Esophagus muscularis mucosa (tissue), 4 donors: Measurements from ENCODE around the gene VKORC1. TPM values are rescaled to one million over a fixed set of nuclear protein-coding genes. Genes with fewer than 3 reads are reported as not detected.

Experiments used
- DNase-seq: peaks from one replicate; pipeline ENCODE4 v3.0.0-alpha.2; 2017; ENCODE audit errors: extremely low spot score
- H3K27ac ChIP-seq, 4 donors: fragments of 200-600 bp; sonication (generic); replicated peaks in 1 of 4; 1 replicate in 3 of 4; 2 replicates in 1 of 4; pipeline ENCODE4 v1.5.1; 2016 to 2019; ENCODE audit warnings: mild to moderate bottlenecking in 1 of 4
- H3K27me3 ChIP-seq, 4 donors: fragments of 200-600 bp; sonication (generic); one replicate each; pipeline versions ENCODE4 v1.5.1 to v1.6.0; 2016 to 2019
- H3K36me3 ChIP-seq, 4 donors: fragments of 200-600 bp; sonication (generic); one replicate each; pipeline ENCODE4 v1.5.1; 2016 to 2019
- H3K4me1 ChIP-seq, 4 donors: fragments of 200-600 bp; sonication (generic); one replicate each; pipeline ENCODE4 v1.5.1; 2016 to 2019
- H3K4me3 ChIP-seq, 4 donors: fragments of 200-600 bp; sonication (generic); 1 replicate in 2 of 4; 2 replicates in 2 of 4; pipeline ENCODE4 v1.5.1; 2016 to 2019; ENCODE audit warnings: mild to moderate bottlenecking in 4 of 4, moderate library complexity in 1 of 4
- H3K9me3 ChIP-seq, 4 donors: fragments of 200-600 bp; sonication (generic); 1 replicate in 3 of 4; 2 replicates in 1 of 4; pipeline ENCODE4 v1.5.1; 2016 to 2019
- EP300 ChIP-seq: sonication (generic); formaldehyde crosslinking; IDR thresholded peaks from one replicate; pipeline ENCODE4 v1.6.1; 2017; ENCODE audit warnings: antibody characterized with exemption
- POLR2A ChIP-seq: fragments of 450-650 bp; IDR thresholded peaks from one replicate; pipeline ENCODE4 v1.6.1; 2017; ENCODE audit warnings: antibody characterized with exemption, moderate library complexity, mild to moderate bottlenecking, low read depth
- POLR2AphosphoS5 ChIP-seq, 2 donors: sonication (generic); formaldehyde crosslinking; IDR thresholded peaks; one replicate each; pipeline ENCODE4 v1.6.1; 2017; ENCODE audit warnings: antibody characterized with exemption in 2 of 2
- WGBS: methylation state at CpG from one replicate; pipeline ENCODE4 v1.1.5; 2018; 5-methylcytosine and 5-hydroxymethylcytosine counted together
- intact Hi-C: fragments of 100-400 bp; cut with DNase I; formaldehyde crosslinking; loops from one replicate; pipeline ENCODE4 v1.15.1; 2023
- total RNA-seq, 4 donors: library from RNA; depleted of rRNA; stranded (reverse); fragments of >200 nt; gene quantifications; one replicate each; pipeline versions ENCODE4 v1.1.0 to v1.2.1, GENCODE V29; 2016
- TF ChIP-seq, protein P1 (sequence below), 3 experiments: fragments of 200-600 bp in 2 of 3; fragments of 450-650 bp in 1 of 3; sonication (generic) in 2 of 3; IDR thresholded peaks; one replicate each; pipeline ENCODE4 v1.5.1; 2017 to 2019; ENCODE audit warnings: antibody characterized with exemption in 3 of 3, mild to moderate bottlenecking in 2 of 3, moderate library complexity in 1 of 3

The VKORC1 gene
- total RNA-seq, 4 donors from 2014 or later = 81.4 to 122 (median 108) TPM

DNA sequence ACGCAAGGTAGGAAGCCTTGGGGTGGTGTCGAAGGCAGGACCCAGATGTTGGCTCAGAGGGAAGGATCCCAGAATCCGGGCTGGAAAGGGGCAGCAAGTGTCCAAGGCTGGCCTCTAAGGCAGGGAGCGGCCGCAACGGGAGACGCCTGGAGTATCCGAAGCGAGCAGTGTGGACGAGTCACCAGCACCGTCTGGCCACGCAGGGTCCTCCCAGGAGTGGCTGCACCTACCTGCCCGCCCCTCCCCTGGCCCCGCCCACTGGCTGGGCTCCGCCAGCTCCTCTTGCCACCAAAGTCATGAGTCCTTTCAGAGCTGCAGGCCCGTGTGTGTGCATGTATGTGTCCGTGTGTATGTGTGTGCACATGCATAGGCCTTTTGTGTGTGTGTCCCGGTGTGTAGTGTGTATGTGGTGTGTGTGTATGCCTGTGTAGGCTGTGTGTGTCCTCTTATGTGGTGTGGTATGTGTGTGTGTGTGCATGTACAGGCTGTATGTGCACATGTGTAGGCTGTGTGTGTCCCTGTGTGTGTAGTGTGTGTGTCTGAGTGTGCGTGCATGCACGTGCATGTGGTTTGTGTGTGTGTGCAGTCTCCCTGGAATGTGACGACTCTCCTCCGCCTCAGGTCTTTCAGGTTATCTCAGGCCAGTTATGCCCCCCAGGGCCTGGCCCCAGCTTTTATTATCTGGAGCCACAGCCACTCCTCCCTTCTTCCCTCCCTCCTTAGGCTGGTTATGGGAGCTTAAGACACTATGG lies 41.1 kb upstream of the VKORC1 start, which contains the start of gene PRSS8:
PRSS8 (minus strand) TSS at position 193 of the 752 bp plus-strand sequence. CDS start 229 bp downstream, outside the sequence.
- Histone ChIP-seq H3K27me3 (peaks cover 0 to 25% (median 1%) of the 10 kb centered on the region in 4 donors), H3K36me3 (peaks cover 12 to 27% (median 23%) of the 10 kb centered on the region in 4 donors), H3K9me3 (no peaks in the 10 kb centered on the region), H3K27ac (no peak within 1 kb of the TSS), H3K4me3 (peak within 1 kb of the TSS in 1 of 4 donors; percentile 20), H3K4me1 (peaks cover 8 to 20% (median 12%) of the 10 kb centered on the region in 4 donors)
- intact Hi-C loops = no loop called here
- DNase-seq = no peak
- TF ChIP-seq POLR2AphosphoS5 (IDR thresholded peaks at IDR 0.05) = no peak
- TF ChIP-seq, protein P1, sequence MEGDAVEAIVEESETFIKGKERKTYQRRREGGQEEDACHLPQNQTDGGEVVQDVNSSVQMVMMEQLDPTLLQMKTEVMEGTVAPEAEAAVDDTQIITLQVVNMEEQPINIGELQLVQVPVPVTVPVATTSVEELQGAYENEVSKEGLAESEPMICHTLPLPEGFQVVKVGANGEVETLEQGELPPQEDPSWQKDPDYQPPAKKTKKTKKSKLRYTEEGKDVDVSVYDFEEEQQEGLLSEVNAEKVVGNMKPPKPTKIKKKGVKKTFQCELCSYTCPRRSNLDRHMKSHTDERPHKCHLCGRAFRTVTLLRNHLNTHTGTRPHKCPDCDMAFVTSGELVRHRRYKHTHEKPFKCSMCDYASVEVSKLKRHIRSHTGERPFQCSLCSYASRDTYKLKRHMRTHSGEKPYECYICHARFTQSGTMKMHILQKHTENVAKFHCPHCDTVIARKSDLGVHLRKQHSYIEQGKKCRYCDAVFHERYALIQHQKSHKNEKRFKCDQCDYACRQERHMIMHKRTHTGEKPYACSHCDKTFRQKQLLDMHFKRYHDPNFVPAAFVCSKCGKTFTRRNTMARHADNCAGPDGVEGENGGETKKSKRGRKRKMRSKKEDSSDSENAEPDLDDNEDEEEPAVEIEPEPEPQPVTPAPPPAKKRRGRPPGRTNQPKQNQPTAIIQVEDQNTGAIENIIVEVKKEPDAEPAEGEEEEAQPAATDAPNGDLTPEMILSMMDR (IDR thresholded peaks at IDR 0.05) = no peak
- no peak for TF ChIP-seq EP300
- no peak for TF ChIP-seq POLR2A
- 53% methylated on average over 20 of the region's 22 CpGs for WGBS

DNA sequence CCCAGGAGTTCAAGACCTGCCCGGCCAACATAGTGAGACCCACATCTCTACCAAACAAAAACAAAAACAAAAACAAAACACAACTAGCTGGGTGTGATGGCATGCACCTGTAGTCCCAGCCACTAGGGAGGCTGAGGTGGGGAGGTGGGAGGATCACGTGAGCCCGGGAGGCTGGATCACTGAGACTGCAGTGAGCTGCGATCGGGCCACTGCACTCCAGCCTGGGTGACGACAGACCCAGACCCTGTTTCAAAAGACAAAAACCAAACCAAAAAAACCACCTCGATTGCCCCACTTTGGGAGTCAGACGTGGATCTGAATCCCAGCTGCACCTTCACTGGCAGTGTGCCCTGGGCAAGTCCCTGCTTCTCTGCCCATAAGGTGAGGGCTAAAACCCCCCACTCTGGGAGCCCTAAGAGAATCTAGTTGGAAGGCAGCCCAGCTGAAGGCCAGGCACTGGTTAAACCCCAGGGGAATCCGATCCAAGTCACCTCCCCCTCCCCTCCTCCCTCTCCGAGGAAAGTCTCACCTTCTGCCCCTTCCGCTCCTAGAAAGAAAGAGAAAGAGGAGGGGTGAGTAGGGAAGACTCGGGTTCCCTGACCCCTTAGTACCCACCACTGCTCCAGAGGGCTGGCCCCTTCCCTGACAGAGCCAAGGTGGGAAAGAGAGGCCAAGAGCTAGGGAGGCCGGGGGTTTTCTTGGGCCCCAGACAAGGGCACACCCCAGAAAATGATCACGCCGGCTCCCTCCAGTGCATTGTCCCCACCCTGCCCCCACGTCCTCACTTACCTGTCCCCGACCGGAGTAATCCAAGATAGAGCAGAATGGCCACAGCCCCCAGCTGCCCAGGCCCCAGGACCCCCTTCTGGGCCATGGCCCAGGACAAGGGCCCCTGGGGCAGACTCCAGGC lies 40.3 kb upstream of the VKORC1 start:
- Histone ChIP-seq H3K9me3 (no peaks in the 10 kb centered on the region), H3K4me1 (peaks cover 10 to 21% (median 12%) of the 10 kb centered on the region in 4 donors), H3K36me3 (peaks cover 19 to 35% (median 31%) of the 10 kb centered on the region in 4 donors), H3K27me3 (peaks cover 0 to 25% (median 1%) of the 10 kb centered on the region in 4 donors), H3K27ac (no peak overlapping the region), H3K4me3 (peak overlapping the region in 1 of 4 donors; percentile 20)
- DNase-seq = no peak
- intact Hi-C loops = no loop called here
- TF ChIP-seq, protein P1 (IDR thresholded peaks at IDR 0.05) = no peak
- TF ChIP-seq POLR2AphosphoS5 (IDR thresholded peaks at IDR 0.05) (no peak), POLR2A (no peak)
- WGBS = 31% methylated on average over 10 of the region's 18 CpGs

DNA sequence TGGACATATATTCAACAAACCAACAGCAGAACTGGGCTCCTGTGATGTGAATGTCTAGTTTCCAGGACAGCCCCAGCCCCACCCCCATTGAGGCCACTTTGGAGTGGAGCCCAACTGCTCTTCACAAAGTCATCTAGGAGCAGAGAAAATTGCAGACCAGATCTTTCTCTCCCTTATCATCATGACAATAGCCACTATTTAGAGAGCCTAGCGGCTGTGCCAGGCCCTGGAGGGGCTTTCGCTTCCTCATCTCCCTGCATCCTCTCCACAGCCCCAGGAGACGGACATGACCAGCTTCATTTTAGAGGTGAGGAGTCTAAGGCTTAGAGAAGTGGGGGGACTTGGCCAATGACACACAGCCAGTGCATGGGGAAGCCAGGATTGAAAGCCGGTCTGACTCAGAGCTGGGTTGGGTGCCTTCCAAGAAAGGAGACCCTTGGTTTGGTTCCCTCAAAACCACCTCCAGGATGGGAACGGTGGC lies 39.5 kb upstream of the VKORC1 start:
- peaks cover 24 to 43% (median 39%) of the 10 kb centered on the region in 4 donors for H3K36me3 ChIP-seq
- 20% methylated on average over 3 of the region's 5 CpGs for WGBS

DNA sequence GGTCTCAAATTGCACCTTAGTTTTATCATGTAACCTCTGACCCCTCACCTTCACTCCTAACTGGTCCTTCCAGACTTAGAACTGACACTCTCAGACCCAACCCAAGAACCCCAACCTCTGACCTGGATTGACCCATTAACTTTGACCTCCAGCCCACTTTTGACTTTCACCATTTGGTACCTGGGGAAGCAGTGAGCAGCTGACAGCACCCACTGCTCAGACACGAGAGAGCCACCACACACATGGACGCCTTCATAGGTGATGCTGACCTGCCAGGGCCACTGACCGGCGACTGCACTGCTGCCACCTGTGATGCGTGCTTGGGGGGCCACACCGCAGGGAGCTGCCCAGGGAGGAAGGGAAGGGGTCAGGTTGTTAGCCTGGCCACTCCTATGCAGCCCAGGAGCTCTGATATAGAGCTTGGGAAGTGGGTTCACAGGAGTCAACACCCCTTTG lies 38.5 kb upstream of the VKORC1 start:
- H3K36me3 ChIP-seq = peaks cover 34 to 53% (median 49%) of the 10 kb centered on the region in 4 donors
- TF ChIP-seq EP300 (no peak), POLR2AphosphoS5 (IDR thresholded peaks at IDR 0.05) (no peak), POLR2A (no peak)
- TF ChIP-seq, protein P1 (IDR thresholded peaks at IDR 0.05) = no peak
- intact Hi-C loops = no loop called here
- H3K9me3 ChIP-seq = no peaks in the 10 kb centered on the region
- H3K4me1 ChIP-seq = peaks cover 11 to 26% (median 19%) of the 10 kb centered on the region in 4 donors
- H3K4me3 ChIP-seq = no peak overlapping the region
- H3K27me3 ChIP-seq = peaks cover 0 to 25% (median 1%) of the 10 kb centered on the region in 4 donors
- no peak for DNase-seq
- no peak overlapping the region for H3K27ac ChIP-seq
- WGBS = 84% methylated on average over 3 of the region's 6 CpGs

More for the DNA sequence above, 39.5 kb upstream of the VKORC1 start:
- Histone ChIP-seq H3K27ac (no peak overlapping the region), H3K27me3 (peaks cover 0 to 25% (median 1%) of the 10 kb centered on the region in 4 donors), H3K4me1 (peaks cover 11 to 21% (median 19%) of the 10 kb centered on the region in 4 donors), H3K4me3 (no peak overlapping the region), H3K9me3 (no peaks in the 10 kb centered on the region)
- intact Hi-C loops = no loop called here
- DNase-seq = no peak
- TF ChIP-seq EP300 = no peak
- TF ChIP-seq POLR2A = no peak
- TF ChIP-seq POLR2AphosphoS5 (IDR thresholded peaks at IDR 0.05) = no peak
- TF ChIP-seq, protein P1 (IDR thresholded peaks at IDR 0.05) = no peak
